ENCODE data around the gene PLEKHG4. TPM values are rescaled to one million over a fixed set of nuclear protein-coding genes. Genes with fewer than 3 reads are reported as not detected.

PLEKHG4 gene
- total RNA-seq, 1 experiment from 2014 or later, result 38.5 TPM

DNA sequence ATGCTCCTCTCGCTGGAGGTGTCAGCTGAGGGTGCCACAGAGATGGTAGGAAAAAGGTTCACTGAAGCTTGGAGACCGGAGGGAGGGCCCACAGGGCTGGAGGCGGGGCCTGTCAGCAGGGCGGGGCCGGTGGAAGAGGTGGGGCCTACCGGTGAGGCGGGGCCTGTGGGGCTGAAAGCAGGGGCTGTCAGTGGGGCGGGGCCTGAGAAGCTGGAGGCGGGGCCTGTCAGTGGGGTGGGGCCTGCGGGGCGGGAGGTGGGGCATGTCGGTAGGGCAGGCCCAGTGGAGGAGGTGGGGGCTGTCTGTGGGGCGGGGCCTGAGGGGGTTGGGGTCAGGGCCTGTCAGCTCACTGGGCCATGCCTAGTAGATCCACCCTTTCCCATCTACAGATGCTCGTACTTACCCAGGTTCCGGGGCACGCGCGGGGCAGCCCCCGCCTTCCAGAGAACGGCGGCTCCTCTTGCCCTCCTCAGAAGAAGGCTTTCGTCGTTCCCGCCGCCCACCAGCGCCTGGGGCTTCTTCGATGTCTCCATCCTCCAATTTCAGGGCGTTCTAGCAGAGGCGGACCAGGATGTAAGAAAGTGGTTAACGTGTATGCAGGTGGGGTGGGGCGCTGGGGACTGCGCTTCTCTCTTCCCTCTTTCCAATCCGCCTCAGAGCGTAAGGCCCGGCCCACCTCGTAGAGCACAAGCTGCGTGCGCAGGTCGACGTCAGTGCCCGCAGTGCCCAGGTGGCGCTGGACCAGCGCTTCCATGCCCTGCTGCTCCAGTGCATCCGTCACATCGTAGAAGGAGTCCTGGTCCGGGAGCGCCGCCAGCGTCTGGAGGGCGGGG is 42.6 kb upstream of the PLEKHG4 start:
- CTCF ChIA-PET, result interaction anchor here (0.7 to 2.2 kb wide), 4 partner anchors 9 to 39 kb away, joined by 3 to 9 read pairs (median 6); partner anchors contain the start of gene TMEM208

More for the DNA sequence above, 42.6 kb upstream of the PLEKHG4 start:
- peaks cover 25 to 49% of the 10 kb centered on the region in 2 experiments for H3K36me3 ChIP-seq (ENCODE audit: control insufficient read depth in 1 of 2, insufficient read depth in 2 of 2, low read length in 2 of 2)
- H4K20me1 ChIP-seq (ENCODE audit: insufficient read depth), result no peaks in the 10 kb centered on the region
- TF ChIP-seq EZH2phosphoT487 (IDR thresholded peaks at IDR 0.05; ENCODE audit: borderline replicate concordance) (no peak), POLR2A (IDR thresholded peaks at IDR 0.05; ENCODE audit: borderline replicate concordance, extremely low read depth, insufficient read depth, insufficient read length) (no peak), CEBPB (IDR thresholded peaks at IDR 0.05; ENCODE audit: low read depth) (no peak), ZFX (IDR thresholded peaks at IDR 0.05) (no peak), RAD21 (IDR thresholded peaks at IDR 0.05; ENCODE audit: low read depth) (no peak), YY1 (IDR thresholded peaks at IDR 0.05; ENCODE audit: extremely low read depth, insufficient replicate concordance, low read depth, low read length) (no peak), ZBTB33 (IDR thresholded peaks at IDR 0.05; ENCODE audit: extremely low read depth, insufficient replicate concordance, low read length) (no peak), EZH2 (IDR thresholded peaks at IDR 0.05) (no peak), FOSL1 (IDR thresholded peaks at IDR 0.05; ENCODE audit: low read depth) (no peak), CTCF (IDR thresholded peaks at IDR 0.05 in 2 of 3, conservative IDR thresholded peaks at IDR 0.05 in 1 of 3; ENCODE audit: borderline replicate concordance in 1 of 3, insufficient read depth in 1 of 3, low read depth in 2 of 3, low read length in 2 of 3) (no peak), CBX3 (IDR thresholded peaks at IDR 0.05; ENCODE audit: low read depth) (no peak), ZNF274 (IDR thresholded peaks at IDR 0.05; ENCODE audit: low read depth, low read length) (no peak)
- POLR2A ChIA-PET, result interaction anchor here (0.7 to 1.1 kb wide), 4 partner anchors 9 to 12 kb away, joined by 3 to 13 read pairs (median 4); partner anchors contain the start of genes FHOD1, SLC9A5 and TMEM208
- ATAC-seq (peak; percentile 88), DNase-seq (ENCODE audit: low read depth, low spot score) (peak; percentile 69)
- intact Hi-C loops (cut with micrococcal nuclease), result no loop called here
- no peaks in the 10 kb centered on the region for H3K9me2 ChIP-seq (ENCODE audit: insufficient read depth)
- H2AFZ ChIP-seq (ENCODE audit: low read depth, low read length, poor library complexity, severe bottlenecking), result no peak overlapping the region
- peaks cover 37% of the 10 kb centered on the region for H3K79me2 ChIP-seq (ENCODE audit: insufficient read depth, low read length)
- no peak overlapping the region for H3K9ac ChIP-seq (ENCODE audit: low read length)
- H3K4me3 ChIP-seq (replicated peaks in 1 of 2; ENCODE audit: low read depth in 1 of 2, low read length in 2 of 2), result no peak overlapping the region
- H3K27ac ChIP-seq (ENCODE audit: low read depth, low read length), result peak overlapping the region; percentile 39; the same call in 1 of the 2 replicates
- H3K27me3 ChIP-seq (ENCODE audit: insufficient read depth, low read length), result no peaks in the 10 kb centered on the region
- RAD21 ChIA-PET (ENCODE audit: low non-redundant PET in 1 of 2, low total read pairs in 2 of 2, uncharacterized antibody in 2 of 2, unreplicated experiment in 2 of 2), result no interaction called here
- no TSS peak for BruUV-seq (replicated peaks)
- no peak overlapping the region for H3K4me2 ChIP-seq (ENCODE audit: low read length)
- peaks cover 14 to 33% of the 10 kb centered on the region in 2 experiments for H3K4me1 ChIP-seq (ENCODE audit: control insufficient read depth in 1 of 2, insufficient read depth in 2 of 2, low read length in 2 of 2)
- no peaks in the 10 kb centered on the region for H3K9me3 ChIP-seq (ENCODE audit: control insufficient read depth in 1 of 2, insufficient read depth in 1 of 2, low read depth in 1 of 2, low read length in 2 of 2)

Data from HCT116 (cell line).